CD4-positive, alpha-beta T cell treated with Interleukin-15 for 1 hour (primary cell): Measurements from ENCODE around the gene NAP1L4.

ENCODE experiments used
- DNase-seq: peaks from one replicate; pipeline ENCODE4 v3.0.0-alpha.2; 2020

NAP1L4 gene

GRCh38 chr11:2902784-2903671 lies 89.1 kb downstream of the NAP1L4 start:
- DNase-seq = no peak

- peak; percentile 94 for DNase-seq
Observed at GRCh38 chr11:2901854-2902783, 90.0 kb downstream of the NAP1L4 start.

- no peak for DNase-seq
Observed at GRCh38 chr11:2901196-2901796, 90.8 kb downstream of the NAP1L4 start.

- DNase-seq = peak; percentile 45
Observed at GRCh38 chr11:2899080-2899783, 92.9 kb downstream of the NAP1L4 start.

- DNase-seq = peak; percentile 77
Observed at GRCh38 chr11:2898366-2899079, 93.6 kb downstream of the NAP1L4 start.

GRCh38 chr11:2897048-2897447 lies 95.1 kb downstream of the NAP1L4 start:
- no peak for DNase-seq

- DNase-seq = no peak
Observed at GRCh38 chr11:2896047-2896446, 96.1 kb downstream of the NAP1L4 start.
